Liver (tissue), 9 donors: ENCODE data around the gene ENG. TPM values are rescaled to one million over a fixed set of nuclear protein-coding genes. Genes with fewer than 3 reads are reported as not detected.

Experiments used
- DNase-seq: peaks from one replicate; pipeline ENCODE4 v3.0.0-alpha.2; 2017; ENCODE audit warnings: low spot score
- H3K27ac ChIP-seq, 2 donors: one replicate each; pipeline ENCODE4 v1.7.0; 2013; ENCODE audit warnings: inconsistent platforms in 2 of 2, low read length in 2 of 2, control low read depth in 1 of 2, low read depth in 1 of 2, mild to moderate bottlenecking in 1 of 2
- H3K27me3 ChIP-seq, 4 donors: one replicate each; pipeline versions ENCODE4 v1.6.1 to v1.7.0; 2013; ENCODE audit warnings: low read length in 3 of 4, inconsistent platforms in 1 of 4, mild to moderate bottlenecking in 1 of 4, moderate library complexity in 1 of 4; ENCODE audit not compliant: control insufficient read depth in 4 of 4, insufficient read depth in 4 of 4
- H3K36me3 ChIP-seq, 4 donors: one replicate each; pipeline versions ENCODE4 v1.6.1 to v1.7.0; 2013; ENCODE audit warnings: low read length in 3 of 4, mild to moderate bottlenecking in 3 of 4, low read depth in 1 of 4, moderate library complexity in 1 of 4; ENCODE audit not compliant: control insufficient read depth in 4 of 4, insufficient read depth in 3 of 4
- H3K4me1 ChIP-seq, 4 donors: one replicate each; pipeline versions ENCODE4 v1.6.1 to v1.7.0; 2013; ENCODE audit warnings: low read length in 3 of 4, mild to moderate bottlenecking in 3 of 4, moderate library complexity in 1 of 4; ENCODE audit not compliant: control insufficient read depth in 4 of 4, insufficient read depth in 4 of 4
- H3K4me3 ChIP-seq, 3 donors: one replicate each; pipeline versions ENCODE4 v1.6.1 to v1.7.0; 2013; ENCODE audit warnings: low read length in 3 of 3, control low read depth in 1 of 3, low read depth in 1 of 3, mild to moderate bottlenecking in 1 of 3
- H3K9ac ChIP-seq, 2 donors: one replicate each; pipeline ENCODE4 v1.7.0; 2013; ENCODE audit warnings: low read length in 2 of 2, mild to moderate bottlenecking in 2 of 2, moderate library complexity in 2 of 2, control low read depth in 1 of 2, low read depth in 1 of 2
- H3K9me3 ChIP-seq, 4 donors: one replicate each; pipeline versions ENCODE4 v1.6.1 to v1.7.0; 2013; ENCODE audit warnings: low read length in 3 of 4; ENCODE audit not compliant: control insufficient read depth in 4 of 4
- FOXA1 ChIP-seq: IDR thresholded peaks from 2 replicates; pipeline ENCODE4 v1.6.1; 2016; ENCODE audit warnings: antibody characterized with exemption
- FOXA2 ChIP-seq: IDR thresholded peaks from 2 replicates; pipeline ENCODE4 v1.6.1; 2016; ENCODE audit warnings: antibody characterized with exemption
- GABPA ChIP-seq, 2 donors: IDR thresholded peaks in 1 of 2; conservative IDR thresholded peaks in 1 of 2; 2 replicates each; pipeline ENCODE4 v1.6.1; 2016; ENCODE audit warnings: antibody characterized with exemption in 2 of 2, mild to moderate bottlenecking in 1 of 2, moderate library complexity in 1 of 2
- HNF4A ChIP-seq, 2 donors: conservative IDR thresholded peaks; 2 replicates each; pipeline ENCODE4 v1.6.1; 2016; ENCODE audit warnings: antibody characterized with exemption in 2 of 2, mild to moderate bottlenecking in 2 of 2
- HNF4G ChIP-seq: IDR thresholded peaks from 2 replicates; pipeline ENCODE4 v1.6.1; 2016; ENCODE audit warnings: antibody characterized with exemption
- NR2F2 ChIP-seq: IDR thresholded peaks from 2 replicates; pipeline ENCODE4 v1.6.1; 2016; ENCODE audit warnings: antibody characterized with exemption
- RAD21 ChIP-seq, 2 donors: IDR thresholded peaks; 2 replicates each; pipeline ENCODE4 v1.6.1; 2016; ENCODE audit warnings: antibody characterized with exemption in 2 of 2, mild to moderate bottlenecking in 2 of 2
- REST ChIP-seq: IDR thresholded peaks from 2 replicates; pipeline ENCODE4 v1.6.1; 2016; ENCODE audit warnings: antibody characterized with exemption, mild to moderate bottlenecking
- RXRA ChIP-seq, 2 donors: IDR thresholded peaks; 2 replicates each; pipeline ENCODE4 v1.6.1; 2017 to 2018; ENCODE audit warnings: antibody characterized with exemption in 2 of 2, mild to moderate bottlenecking in 1 of 2
- SP1 ChIP-seq: IDR thresholded peaks from 2 replicates; pipeline ENCODE4 v1.6.1; 2018; ENCODE audit warnings: antibody characterized with exemption, mild to moderate bottlenecking
- TAF1 ChIP-seq: conservative IDR thresholded peaks from 2 replicates; pipeline ENCODE4 v1.6.1; 2016; ENCODE audit warnings: antibody characterized with exemption, mild to moderate bottlenecking
- YY1 ChIP-seq: IDR thresholded peaks from 2 replicates; pipeline ENCODE4 v1.6.1; 2016; ENCODE audit warnings: antibody characterized with exemption, mild to moderate bottlenecking
- ZBTB33 ChIP-seq: IDR thresholded peaks from 2 replicates; pipeline ENCODE4 v1.6.1; 2016; ENCODE audit warnings: antibody characterized with exemption
- WGBS: extraction: QIAGEN DNeasy Blood & Tissue Kit; methylation state at CpG from one replicate; pipeline ENCODE4 v1.1.7; 2013; 5-methylcytosine and 5-hydroxymethylcytosine counted together
- polyA plus RNA-seq, 2 donors: library from polyadenylated mRNA; stranded (reverse) in 1 of 2; unstranded in 1 of 2; fragments of 200-250 nt in 1 of 2; fragments of >200 nt in 1 of 2; fragmentation: Nextera tagmentation in 1 of 2; extraction: Ambion mirVana in 1 of 2; gene quantifications; one replicate each; pipeline versions ENCODE4 v1.2.1 to v1.2.3, GENCODE V29; 2013 to 2015
- total RNA-seq, 2 donors: library from RNA; depleted of rRNA; stranded (reverse); fragments of >200 nt; gene quantifications; one replicate each; pipeline ENCODE4 v1.2.3, GENCODE V29; 2014
- TF ChIP-seq, protein P1 (sequence below): IDR thresholded peaks from 2 replicates; pipeline ENCODE4 v1.6.1; 2016; ENCODE audit warnings: antibody characterized with exemption
- TF ChIP-seq, protein P2 (sequence below): IDR thresholded peaks from 2 replicates; pipeline ENCODE4 v1.6.1; 2016; ENCODE audit warnings: antibody characterized with exemption
- TF ChIP-seq, protein P3 (sequence below): fragments of 150-350 bp; IDR thresholded peaks from 2 replicates; pipeline ENCODE4 v1.5.1; 2017; ENCODE audit warnings: improper control_type of control experiment, low read depth, low read length; ENCODE audit not compliant: missing input control
- donor health status: healthy.
- donor health status: healthy.
- donor health status: healthy.
- donor health status: healthy.
- donor health status: healthy.

The ENG gene
- total and polyA plus RNA-seq, 4 donors: 12.8 to 91.3 (median 24.2) TPM

DNA sequence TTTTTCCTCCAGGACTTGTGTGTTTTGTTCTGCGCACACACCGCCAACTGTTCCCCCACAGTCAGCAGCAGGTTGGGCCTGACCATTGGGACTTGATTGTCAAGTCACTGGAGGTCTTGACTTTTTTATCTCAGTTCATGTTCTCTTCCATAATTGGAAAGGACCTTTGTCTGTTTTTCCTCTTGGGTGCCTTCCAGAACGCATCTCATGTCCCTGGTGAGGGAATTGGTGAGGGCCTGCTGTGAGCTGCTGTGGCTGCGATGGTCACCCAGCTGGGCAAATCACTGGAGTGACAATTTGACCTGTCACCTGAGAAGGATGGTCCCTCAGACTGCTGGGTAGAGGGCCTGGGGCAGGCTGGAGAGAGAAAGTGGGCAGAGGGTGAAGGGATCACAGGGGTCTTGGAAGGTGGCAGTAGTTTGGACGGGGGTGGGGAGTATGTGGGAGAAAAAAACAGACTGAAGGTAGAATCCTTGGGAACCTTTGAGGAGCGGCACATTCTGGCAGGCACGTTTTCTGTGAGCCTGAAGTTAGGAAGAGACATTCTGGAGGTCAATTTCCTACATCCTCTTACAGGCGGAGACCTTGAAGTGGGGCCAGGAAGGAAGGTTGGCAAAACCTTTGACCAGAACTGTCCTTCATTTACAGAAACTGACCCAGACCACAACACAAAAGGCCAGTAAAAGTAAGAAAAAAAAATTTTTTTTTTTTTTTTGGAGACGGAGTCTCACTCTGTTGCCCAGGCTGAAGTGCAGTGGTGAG, 64.2 kb downstream of the ENG start:
- H3K4me1 ChIP-seq: peaks cover 25 to 78% (median 63%) of the 10 kb centered on the region in 4 donors
- TF ChIP-seq HNF4A (conservative IDR thresholded peaks at IDR 0.05) (peak; percentile 38 to 46), HNF4G (no peak), RXRA (IDR thresholded peaks at IDR 0.05) (peak; percentile 62 to 77), FOXA2 (no peak), TAF1 (no peak), YY1 (peak; percentile 81), REST (peak; percentile 23), NR2F2 (peak; percentile 75), ZBTB33 (no peak), FOXA1 (no peak), RAD21 (IDR thresholded peaks at IDR 0.05) (peak in 1 of 2 donors; percentile 23), GABPA (IDR thresholded peaks at IDR 0.05 in 1 of 2, conservative IDR thresholded peaks at IDR 0.05 in 1 of 2) (no peak), SP1 (peak; percentile 58)
- TF ChIP-seq, protein P1, sequence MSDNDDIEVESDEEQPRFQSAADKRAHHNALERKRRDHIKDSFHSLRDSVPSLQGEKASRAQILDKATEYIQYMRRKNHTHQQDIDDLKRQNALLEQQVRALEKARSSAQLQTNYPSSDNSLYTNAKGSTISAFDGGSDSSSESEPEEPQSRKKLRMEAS: no peak
- TF ChIP-seq, protein P2, sequence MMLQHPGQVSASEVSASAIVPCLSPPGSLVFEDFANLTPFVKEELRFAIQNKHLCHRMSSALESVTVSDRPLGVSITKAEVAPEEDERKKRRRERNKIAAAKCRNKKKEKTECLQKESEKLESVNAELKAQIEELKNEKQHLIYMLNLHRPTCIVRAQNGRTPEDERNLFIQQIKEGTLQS: no peak
- TF ChIP-seq, protein P3, sequence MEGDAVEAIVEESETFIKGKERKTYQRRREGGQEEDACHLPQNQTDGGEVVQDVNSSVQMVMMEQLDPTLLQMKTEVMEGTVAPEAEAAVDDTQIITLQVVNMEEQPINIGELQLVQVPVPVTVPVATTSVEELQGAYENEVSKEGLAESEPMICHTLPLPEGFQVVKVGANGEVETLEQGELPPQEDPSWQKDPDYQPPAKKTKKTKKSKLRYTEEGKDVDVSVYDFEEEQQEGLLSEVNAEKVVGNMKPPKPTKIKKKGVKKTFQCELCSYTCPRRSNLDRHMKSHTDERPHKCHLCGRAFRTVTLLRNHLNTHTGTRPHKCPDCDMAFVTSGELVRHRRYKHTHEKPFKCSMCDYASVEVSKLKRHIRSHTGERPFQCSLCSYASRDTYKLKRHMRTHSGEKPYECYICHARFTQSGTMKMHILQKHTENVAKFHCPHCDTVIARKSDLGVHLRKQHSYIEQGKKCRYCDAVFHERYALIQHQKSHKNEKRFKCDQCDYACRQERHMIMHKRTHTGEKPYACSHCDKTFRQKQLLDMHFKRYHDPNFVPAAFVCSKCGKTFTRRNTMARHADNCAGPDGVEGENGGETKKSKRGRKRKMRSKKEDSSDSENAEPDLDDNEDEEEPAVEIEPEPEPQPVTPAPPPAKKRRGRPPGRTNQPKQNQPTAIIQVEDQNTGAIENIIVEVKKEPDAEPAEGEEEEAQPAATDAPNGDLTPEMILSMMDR: no peak
- H3K4me3 ChIP-seq: no peak overlapping the region
- no peaks in the 10 kb centered on the region for H3K27me3 ChIP-seq
- H3K27ac ChIP-seq: peak overlapping the region; percentile 68 to 82
- H3K9me3 ChIP-seq: no peaks in the 10 kb centered on the region
- WGBS: 58% methylated on average over 9 of the region's 9 CpGs
- peaks cover 10 to 29% (median 25%) of the 10 kb centered on the region in 4 donors for H3K36me3 ChIP-seq
- DNase-seq: no peak
- peak overlapping the region in 1 of 2 donors; percentile 70 for H3K9ac ChIP-seq
